Fibroblast of peridontal ligament (primary cell): ENCODE measurements around the gene UNKL.
A peak's percentile ranks its signal among the peaks of the same experiment; 100 is the strongest.

Source experiments
- DNase-seq: peaks from one replicate; pipeline ENCODE4 v3.0.0-alpha.2; 2010; ENCODE audit errors: extremely low read depth

Gene UNKL

GRCh38 chr16:1401758-1402154 lies 12.7 kb downstream of the UNKL start:
- no peak for DNase-seq

- no peak for DNase-seq
Measured at GRCh38 chr16:1401061-1401757, 13.3 kb downstream of the UNKL start.

GRCh38 chr16:1398826-1399581 lies 15.5 kb downstream of the UNKL start:
- DNase-seq = no peak

GRCh38 chr16:1398351-1398750 lies 16.2 kb downstream of the UNKL start:
- DNase-seq = no peak

- no peak for DNase-seq
Measured at GRCh38 chr16:1397779-1398178, 16.7 kb downstream of the UNKL start.

- no peak for DNase-seq
Measured at GRCh38 chr16:1395444-1396031, 19.0 kb downstream of the UNKL start.

- DNase-seq = no peak
Measured at GRCh38 chr16:1394367-1394951, 20.0 kb downstream of the UNKL start.

GRCh38 chr16:1393613-1394176 lies 20.8 kb downstream of the UNKL start:
- no peak for DNase-seq

GRCh38 chr16:1392826-1393225 lies 21.7 kb downstream of the UNKL start:
- DNase-seq = no peak

- DNase-seq = no peak
Measured at GRCh38 chr16:1390239-1390779, 24.2 kb downstream of the UNKL start.

GRCh38 chr16:1389762-1390161 lies 24.7 kb downstream of the UNKL start:
- DNase-seq = no peak

GRCh38 chr16:1387331-1387730 lies 27.2 kb downstream of the UNKL start:
- DNase-seq = no peak

- DNase-seq = no peak
Measured at GRCh38 chr16:1385232-1385631, 29.3 kb downstream of the UNKL start.

- DNase-seq = no peak
Measured at GRCh38 chr16:1383556-1383955, 30.9 kb downstream of the UNKL start.

GRCh38 chr16:1381612-1382406 lies 32.7 kb downstream of the UNKL start:
- no peak for DNase-seq

GRCh38 chr16:1380195-1380594 lies 34.3 kb downstream of the UNKL start:
- no peak for DNase-seq

GRCh38 chr16:1379304-1380076 lies 35.0 kb downstream of the UNKL start:
- DNase-seq = peak; percentile 18

- peak; percentile 52 for DNase-seq
Measured at GRCh38 chr16:1378804-1379303, 35.6 kb downstream of the UNKL start.

- DNase-seq = no peak
Measured at GRCh38 chr16:1378087-1378803, 36.3 kb downstream of the UNKL start.
